Measurements from ENCODE around the gene ANKHD1. TPM values are rescaled to one million over a fixed set of nuclear protein-coding genes. Genes with fewer than 3 reads are reported as not detected.

The ANKHD1 gene
- total and polyA plus RNA-seq, 9 of the 15 experiments (the other 6 are each of a cell fraction or from before 2014, with no cell fraction given): 38.9 to 138 (median 78.7) TPM

GRCh38 chr5:140402258-140403074 lies 833 bp downstream of the ANKHD1 start (continued):
- peak in 1 of 2 experiments; percentile 29 for TF ChIP-seq E2F6 (IDR thresholded peaks at IDR 0.05; ENCODE audit: borderline replicate concordance in 1 of 2, extremely low read depth in 1 of 2, insufficient read depth in 1 of 2, insufficient read length in 1 of 2, low read depth in 1 of 2, low read length in 1 of 2, poor library complexity in 1 of 2, severe bottlenecking in 1 of 2)
- no peak for TF ChIP-seq SMARCB1 (IDR thresholded peaks at IDR 0.05; ENCODE audit: insufficient read length, low read depth)
- no peak for TF ChIP-seq ZNF41 (CRISPR knock-in tag; conservative IDR thresholded peaks at IDR 0.05)
- TF ChIP-seq POLR2G (IDR thresholded peaks at IDR 0.05; ENCODE audit: low read depth, low read length): no peak
- TF ChIP-seq, protein P1, sequence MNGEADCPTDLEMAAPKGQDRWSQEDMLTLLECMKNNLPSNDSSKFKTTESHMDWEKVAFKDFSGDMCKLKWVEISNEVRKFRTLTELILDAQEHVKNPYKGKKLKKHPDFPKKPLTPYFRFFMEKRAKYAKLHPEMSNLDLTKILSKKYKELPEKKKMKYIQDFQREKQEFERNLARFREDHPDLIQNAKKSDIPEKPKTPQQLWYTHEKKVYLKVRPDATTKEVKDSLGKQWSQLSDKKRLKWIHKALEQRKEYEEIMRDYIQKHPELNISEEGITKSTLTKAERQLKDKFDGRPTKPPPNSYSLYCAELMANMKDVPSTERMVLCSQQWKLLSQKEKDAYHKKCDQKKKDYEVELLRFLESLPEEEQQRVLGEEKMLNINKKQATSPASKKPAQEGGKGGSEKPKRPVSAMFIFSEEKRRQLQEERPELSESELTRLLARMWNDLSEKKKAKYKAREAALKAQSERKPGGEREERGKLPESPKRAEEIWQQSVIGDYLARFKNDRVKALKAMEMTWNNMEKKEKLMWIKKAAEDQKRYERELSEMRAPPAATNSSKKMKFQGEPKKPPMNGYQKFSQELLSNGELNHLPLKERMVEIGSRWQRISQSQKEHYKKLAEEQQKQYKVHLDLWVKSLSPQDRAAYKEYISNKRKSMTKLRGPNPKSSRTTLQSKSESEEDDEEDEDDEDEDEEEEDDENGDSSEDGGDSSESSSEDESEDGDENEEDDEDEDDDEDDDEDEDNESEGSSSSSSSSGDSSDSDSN (IDR thresholded peaks at IDR 0.05; ENCODE audit: borderline replicate concordance in 1 of 2, low read depth in 2 of 2, low read length in 2 of 2): peak in 1 of 2 experiments; percentile 59; a peak in 2 of 4 replicates
- TF ChIP-seq FIP1L1 (IDR thresholded peaks at IDR 0.05; ENCODE audit: low read depth, low read length, poor library complexity, severe bottlenecking): no peak
- no peak for TF ChIP-seq ZC3H11A (IDR thresholded peaks at IDR 0.05; ENCODE audit: low read depth, low read length)
- no peak for TF ChIP-seq TRIM25 (IDR thresholded peaks at IDR 0.05; ENCODE audit: borderline replicate concordance)
- TF ChIP-seq TAF1 (IDR thresholded peaks at IDR 0.05; ENCODE audit: control insufficient read depth, extremely low read depth, insufficient read depth, low read length, severe bottlenecking): no peak
- TF ChIP-seq TEAD4 (IDR thresholded peaks at IDR 0.05; ENCODE audit: low read length): no peak
- no peak for TF ChIP-seq TEAD4 (CRISPR knock-in tag; IDR thresholded peaks at IDR 0.05; ENCODE audit: borderline replicate concordance)
- TF ChIP-seq XRCC3 (IDR thresholded peaks at IDR 0.05): no peak
- no peak for TF ChIP-seq ZNF766 (CRISPR knock-in tag; conservative IDR thresholded peaks at IDR 0.05)
- TF ChIP-seq, protein P2, sequence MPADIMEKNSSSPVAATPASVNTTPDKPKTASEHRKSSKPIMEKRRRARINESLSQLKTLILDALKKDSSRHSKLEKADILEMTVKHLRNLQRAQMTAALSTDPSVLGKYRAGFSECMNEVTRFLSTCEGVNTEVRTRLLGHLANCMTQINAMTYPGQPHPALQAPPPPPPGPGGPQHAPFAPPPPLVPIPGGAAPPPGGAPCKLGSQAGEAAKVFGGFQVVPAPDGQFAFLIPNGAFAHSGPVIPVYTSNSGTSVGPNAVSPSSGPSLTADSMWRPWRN (IDR thresholded peaks at IDR 0.05; ENCODE audit: low read depth): no peak
- TF ChIP-seq, protein P3, sequence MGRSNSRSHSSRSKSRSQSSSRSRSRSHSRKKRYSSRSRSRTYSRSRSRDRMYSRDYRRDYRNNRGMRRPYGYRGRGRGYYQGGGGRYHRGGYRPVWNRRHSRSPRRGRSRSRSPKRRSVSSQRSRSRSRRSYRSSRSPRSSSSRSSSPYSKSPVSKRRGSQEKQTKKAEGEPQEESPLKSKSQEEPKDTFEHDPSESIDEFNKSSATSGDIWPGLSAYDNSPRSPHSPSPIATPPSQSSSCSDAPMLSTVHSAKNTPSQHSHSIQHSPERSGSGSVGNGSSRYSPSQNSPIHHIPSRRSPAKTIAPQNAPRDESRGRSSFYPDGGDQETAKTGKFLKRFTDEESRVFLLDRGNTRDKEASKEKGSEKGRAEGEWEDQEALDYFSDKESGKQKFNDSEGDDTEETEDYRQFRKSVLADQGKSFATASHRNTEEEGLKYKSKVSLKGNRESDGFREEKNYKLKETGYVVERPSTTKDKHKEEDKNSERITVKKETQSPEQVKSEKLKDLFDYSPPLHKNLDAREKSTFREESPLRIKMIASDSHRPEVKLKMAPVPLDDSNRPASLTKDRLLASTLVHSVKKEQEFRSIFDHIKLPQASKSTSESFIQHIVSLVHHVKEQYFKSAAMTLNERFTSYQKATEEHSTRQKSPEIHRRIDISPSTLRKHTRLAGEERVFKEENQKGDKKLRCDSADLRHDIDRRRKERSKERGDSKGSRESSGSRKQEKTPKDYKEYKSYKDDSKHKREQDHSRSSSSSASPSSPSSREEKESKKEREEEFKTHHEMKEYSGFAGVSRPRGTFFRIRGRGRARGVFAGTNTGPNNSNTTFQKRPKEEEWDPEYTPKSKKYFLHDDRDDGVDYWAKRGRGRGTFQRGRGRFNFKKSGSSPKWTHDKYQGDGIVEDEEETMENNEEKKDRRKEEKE (IDR thresholded peaks at IDR 0.05; ENCODE audit: borderline replicate concordance in 1 of 2, control insufficient read depth in 1 of 2, low read depth in 2 of 2, low read length in 1 of 2): no peak
